HG02623 (cell line): ENCODE measurements around the gene TSSC4.

Experiments used
- ATAC-seq: cut with Tn5 transposase; IDR thresholded peaks from one replicate; pipeline ENCODE4 v1.9.1; 2021; ENCODE audit warnings: moderate library complexity; ENCODE audit not compliant: unreplicated experiment

The TSSC4 gene

GRCh38 chr11:2385156-2386151 is 15.1 kb upstream of the TSSC4 start:
- ATAC-seq = peak; percentile 45

DNA sequence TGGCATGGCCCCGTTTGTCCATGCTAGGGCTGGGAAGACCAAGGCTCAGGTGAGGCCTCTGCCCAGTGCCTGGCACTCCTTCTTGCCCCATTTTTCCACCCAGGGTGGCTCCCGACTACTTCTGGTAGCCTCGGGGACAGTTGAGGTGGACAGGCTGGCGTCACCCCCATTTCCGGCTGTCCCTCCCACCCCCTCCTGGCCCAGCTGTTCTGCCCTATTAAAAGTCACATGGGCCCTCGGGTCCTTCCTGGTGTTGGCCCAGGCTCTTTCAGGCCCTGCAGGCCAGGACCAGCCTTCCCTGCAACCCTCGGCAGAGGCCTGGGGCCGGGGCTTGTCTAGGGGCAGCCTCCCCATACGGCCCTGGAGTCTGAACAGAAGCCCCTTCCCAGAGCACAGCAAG is 14.0 kb upstream of the TSSC4 start:
- no peak for ATAC-seq

GRCh38 chr11:2387266-2387987 is 13.1 kb upstream of the TSSC4 start:
- ATAC-seq = no peak

DNA sequence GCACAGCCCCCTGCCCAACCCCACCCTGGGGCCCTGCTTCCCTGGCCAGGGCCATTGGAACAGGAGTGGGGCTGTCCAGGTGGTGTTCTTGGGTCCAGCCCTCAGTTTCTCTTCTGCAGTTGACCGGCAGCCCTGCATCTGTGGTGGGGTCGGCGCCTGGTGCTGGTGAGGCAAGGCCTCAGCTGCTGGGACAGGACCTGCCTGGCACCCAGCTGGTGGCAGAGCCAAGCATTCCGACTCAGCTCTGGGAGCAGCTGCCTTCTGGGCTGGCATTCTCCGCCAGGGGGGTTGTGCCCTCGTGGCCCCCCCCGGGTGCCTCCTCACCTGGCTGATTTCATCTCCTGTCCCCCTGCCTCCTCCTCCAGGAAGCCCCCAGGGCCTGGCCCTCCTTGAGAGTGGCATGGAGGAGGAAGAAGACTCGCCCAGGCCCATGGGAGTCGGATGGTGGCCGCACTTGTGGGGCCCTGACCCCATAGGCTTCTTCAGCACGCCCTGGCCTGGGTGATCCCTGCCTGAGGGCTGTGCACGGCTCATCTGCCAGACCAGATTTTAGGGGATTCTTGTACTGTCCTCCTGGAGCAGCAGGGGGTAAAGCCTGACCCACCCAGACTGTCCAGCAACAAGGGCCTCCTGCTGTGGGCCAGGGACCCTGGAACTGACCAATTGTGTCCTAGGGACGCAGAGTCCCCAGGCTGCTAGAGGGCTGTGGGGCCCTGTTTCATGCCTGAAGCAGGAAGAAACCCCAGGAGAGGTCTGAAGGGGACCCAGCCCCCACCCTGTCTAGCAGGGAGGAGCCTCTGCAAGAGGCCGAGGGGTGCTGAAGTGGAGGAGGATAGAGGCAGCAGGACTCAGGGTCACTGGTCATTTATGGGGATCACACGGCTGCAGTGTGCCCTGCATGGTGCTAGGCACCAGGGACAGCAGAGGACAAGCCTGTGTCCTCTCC is 11.8 kb upstream of the TSSC4 start:
- no peak for ATAC-seq

DNA sequence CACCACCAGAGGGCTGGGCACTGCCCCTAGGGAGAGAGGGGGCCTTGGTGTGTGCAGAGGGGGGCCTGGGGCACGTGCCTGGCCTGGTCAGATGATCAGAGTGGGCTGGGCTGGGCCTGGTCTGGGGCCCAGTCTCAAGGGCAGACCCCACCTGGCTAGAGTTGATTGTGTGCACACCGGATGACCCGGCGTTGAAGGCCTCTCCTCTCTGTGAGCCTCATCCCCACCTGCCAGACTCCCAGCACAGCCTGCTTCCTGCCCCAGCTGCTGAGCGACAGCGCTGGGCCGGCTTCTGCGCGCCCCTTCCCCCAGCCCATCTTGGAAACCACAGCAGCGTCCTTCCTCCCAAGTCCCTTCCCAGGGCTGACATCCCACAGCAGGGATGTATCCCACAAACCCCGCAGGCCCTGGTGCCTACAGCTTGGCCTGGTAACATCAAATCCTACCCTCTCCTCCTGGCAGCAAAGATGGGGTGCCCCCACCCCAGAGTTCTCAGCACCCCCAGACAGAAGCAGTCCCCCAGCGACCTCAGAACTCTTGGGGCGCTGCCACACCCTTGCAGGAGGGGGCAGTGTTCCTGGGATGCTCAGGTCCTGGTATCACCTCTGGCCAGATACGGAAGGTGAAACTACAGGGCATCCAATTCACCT is 11.0 kb upstream of the TSSC4 start:
- ATAC-seq = no peak

- no peak for ATAC-seq
Observed at GRCh38 chr11:2390091-2390724, 10.3 kb upstream of the TSSC4 start.

GRCh38 chr11:2390725-2391151 is 9.8 kb upstream of the TSSC4 start:
- no peak for ATAC-seq

DNA sequence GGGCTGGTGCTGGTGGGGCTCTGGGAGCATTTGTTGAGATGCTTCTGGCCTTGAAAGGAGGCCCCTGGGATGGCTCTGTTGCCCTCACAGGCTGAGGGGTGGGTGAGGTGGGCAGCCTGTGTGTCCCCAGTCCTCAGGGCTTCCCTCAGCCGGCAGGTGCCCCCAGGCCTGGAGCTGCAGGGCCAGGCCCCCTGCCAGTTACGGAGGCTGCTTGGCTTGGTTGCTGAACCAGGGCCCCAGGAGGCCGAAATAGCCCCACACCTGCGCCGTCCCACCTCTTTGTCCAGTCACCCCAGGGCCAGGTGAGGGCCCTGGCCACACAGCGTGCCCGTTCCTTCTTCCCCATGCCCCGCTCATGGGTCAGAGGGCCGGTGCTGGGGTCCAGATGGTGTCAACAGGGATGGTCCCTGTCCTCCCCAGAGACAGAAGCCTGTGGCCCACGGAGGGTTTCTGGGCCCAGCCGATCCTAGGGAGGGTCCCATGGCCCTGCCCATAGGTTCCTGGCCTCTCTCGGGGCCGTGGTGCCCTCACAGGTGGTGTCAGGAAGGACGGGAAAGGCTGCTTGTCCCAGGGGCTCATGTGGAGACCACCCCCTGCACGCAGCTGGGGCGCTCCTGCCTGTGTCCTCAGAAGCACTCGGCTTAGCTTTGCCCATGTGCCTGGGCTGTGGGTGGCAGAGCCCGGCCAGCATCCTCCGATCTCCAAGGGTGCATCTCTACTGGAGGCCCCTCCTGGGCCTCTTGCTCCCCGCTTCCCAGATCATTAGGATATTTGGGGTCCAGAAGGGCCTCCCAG is 9.2 kb upstream of the TSSC4 start:
- no peak for ATAC-seq

GRCh38 chr11:2392241-2392959 is 8.2 kb upstream of the TSSC4 start:
- ATAC-seq = no peak

DNA sequence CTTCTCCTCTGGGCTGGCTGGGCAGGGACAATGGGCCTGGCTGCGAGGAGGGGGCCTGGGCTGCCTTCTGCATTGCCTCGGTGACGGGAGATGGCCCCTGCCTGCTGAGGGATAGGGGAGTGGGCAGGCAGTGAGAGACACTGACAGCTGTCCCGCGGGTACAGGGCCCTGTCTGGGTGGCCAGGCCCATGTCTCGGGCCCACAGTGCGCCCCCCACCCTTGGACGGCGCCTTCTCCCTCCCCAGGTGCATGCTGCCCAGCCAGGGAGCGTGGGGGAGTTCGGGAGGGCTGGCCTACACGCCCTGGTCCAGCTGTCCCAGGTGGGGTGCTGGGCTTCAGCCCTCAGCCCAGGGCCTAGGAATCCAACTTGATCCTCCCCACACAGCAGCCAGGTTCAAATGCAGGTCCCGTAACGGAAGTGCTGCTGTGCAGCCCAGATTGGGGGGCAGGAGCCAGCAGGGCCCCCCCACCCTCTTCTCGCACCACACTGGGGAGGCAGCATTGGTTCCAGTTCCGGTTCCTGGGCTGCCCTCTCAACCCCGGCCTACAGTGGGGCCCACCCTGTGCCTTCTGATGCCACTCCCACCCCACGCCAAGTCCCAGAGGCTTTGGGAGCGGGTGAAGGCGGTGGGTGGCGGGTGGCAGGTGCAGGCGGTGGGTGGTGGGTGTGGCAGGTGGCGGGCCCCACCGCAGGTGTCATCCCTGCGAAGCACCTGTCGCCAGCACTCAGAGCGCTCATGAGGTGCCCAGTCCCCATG is 7.3 kb upstream of the TSSC4 start:
- ATAC-seq = no peak

DNA sequence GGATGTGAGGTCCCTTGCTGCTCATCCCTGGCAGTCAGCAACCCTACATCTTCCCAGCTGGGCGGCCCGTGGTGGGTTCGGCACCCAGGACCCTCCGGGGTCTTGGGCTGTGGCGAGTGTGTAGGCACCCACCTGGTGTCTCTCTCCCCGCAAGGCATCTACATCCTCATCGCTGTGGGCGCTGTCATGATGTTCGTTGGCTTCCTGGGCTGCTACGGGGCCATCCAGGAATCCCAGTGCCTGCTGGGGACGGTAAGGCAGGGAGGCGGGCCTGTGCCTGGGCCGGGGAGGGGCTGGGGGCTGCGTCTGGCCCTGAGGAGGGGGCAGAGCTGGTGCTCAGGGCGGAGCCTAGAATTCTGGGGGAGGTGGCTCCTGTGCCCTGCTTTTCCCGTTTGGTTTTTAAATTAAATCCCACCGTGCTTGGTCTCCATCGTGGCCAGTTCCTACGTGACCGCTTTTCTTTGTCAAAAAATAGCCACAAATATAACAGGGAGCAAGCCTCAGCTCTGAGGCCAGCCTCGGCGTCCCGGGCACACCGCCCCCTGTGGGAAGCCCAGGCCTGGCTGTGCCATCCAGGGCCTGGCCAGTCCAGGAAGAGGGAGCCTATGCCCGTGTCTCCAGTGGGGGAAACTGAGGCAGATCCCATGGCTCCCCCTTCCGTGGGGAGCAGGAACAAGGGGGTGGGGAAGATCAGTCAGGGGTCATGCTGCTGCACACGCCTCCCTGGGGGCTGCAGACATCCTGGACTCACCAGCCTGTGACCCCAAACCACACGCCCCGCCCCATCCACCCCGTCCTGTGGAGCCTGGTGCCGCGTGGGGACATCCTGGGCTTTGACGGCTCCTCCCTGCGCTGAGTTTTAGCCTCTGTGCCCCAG is 6.4 kb upstream of the TSSC4 start:
- no peak for ATAC-seq

GRCh38 chr11:2394818-2395105 is 5.8 kb upstream of the TSSC4 start:
- ATAC-seq = no peak

DNA sequence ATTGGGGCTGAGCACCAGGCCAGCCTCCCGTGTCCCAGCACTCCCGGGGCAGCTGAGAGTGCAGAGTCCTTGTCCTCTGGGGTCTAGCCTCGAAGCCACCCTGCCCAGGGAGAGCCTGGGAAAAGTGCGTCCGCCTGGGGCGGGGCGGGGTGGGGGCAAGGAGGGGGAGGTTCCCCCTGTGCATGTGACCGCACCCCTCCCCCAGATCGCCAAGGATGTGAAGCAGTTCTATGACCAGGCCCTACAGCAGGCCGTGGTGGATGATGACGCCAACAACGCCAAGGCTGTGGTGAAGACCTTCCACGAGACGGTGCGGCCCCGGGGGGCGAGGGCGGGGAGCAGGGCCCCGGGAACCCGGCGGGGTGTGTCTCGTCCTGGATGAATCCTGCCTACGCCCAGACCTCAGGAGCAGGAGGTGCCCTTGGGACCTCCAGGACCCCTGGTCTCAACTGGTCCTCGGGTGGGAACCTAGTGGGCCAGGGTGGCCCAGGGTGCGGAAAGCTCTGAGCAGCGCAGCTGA is 5.3 kb upstream of the TSSC4 start:
- ATAC-seq = no peak

DNA sequence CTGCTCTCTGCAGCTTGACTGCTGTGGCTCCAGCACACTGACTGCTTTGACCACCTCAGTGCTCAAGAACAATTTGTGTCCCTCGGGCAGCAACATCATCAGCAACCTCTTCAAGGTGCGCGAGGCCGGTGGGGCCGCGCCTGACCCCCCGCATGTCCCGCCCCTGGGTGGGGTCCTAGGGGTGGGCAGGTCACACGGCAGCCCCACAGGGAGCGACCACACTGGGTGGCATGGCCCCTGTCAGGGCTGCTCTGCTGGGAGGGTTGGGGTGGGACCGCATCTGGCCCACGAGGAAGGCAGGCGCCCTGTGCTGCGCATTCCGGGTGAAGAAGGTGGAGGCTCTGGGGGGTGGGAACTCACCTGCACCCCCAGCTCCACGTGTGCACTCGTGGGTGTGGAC is 4.7 kb upstream of the TSSC4 start:
- no peak for ATAC-seq

DNA sequence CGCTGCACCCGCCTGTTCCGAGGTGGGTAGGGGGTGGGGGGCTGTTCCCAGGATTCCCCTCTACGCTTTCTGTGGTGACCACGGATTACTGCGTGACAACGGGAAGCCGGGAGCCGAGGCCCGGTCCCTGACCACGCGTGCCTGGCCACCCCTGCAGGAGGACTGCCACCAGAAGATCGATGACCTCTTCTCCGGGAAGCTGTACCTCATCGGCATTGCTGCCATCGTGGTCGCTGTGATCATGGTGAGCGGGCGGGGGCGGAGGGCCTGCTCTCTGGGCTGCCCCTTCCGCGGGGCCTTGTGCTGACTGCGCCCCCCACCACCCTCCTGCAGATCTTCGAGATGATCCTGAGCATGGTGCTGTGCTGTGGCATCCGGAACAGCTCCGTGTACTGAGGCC is 4.1 kb upstream of the TSSC4 start:
- ATAC-seq = no peak

DNA sequence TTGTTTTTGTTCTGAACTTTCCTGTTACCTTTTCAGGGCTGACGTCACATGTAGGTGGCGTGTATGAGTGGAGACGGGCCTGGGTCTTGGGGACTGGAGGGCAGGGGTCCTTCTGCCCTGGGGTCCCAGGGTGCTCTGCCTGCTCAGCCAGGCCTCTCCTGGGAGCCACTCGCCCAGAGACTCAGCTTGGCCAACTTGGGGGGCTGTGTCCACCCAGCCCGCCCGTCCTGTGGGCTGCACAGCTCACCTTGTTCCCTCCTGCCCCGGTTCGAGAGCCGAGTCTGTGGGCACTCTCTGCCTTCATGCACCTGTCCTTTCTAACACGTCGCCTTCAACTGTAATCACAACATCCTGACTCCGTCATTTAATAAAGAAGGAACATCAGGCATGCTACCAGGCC is 3.5 kb upstream of the TSSC4 start:
- ATAC-seq = no peak
